ENCODE data around the gene SLC27A3.

The SLC27A3 gene

GRCh38 chr1:153768316-153769181, 6.7 kb upstream of the SLC27A3 start:
- peaks cover 72% of the 10 kb centered on the region for H3K36me3 ChIP-seq (ENCODE audit: control insufficient read depth, low read length)

DNA sequence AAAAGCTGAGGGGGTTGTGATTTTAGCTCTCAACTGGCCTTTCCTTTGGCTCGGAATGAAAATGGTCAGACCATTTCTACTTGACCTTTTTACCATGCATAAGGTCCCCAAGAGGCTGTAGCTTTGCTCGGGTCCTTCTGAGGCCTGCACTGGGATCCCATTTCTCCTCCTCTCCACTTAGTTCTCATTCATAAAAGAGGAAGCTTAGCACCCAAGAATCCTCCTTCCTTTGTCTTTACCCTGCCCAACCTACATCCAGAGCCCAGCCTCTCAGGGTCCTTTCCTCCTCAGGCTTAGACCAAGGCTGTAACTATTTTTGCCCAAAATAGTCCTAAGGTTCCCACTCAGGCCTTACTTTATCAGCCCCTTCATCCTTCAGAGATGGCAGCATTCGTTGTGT, 6.0 kb upstream of the SLC27A3 start:
- H3K9me3 ChIP-seq (ENCODE audit: control insufficient read depth, insufficient read depth, low read length), result no peaks in the 10 kb centered on the region
- no peak overlapping the region for H3K27ac ChIP-seq (ENCODE audit: low read depth, low read length)
- H4K20me1 ChIP-seq (ENCODE audit: control insufficient read depth, insufficient read depth, low read depth, low read length), result no peaks in the 10 kb centered on the region
- H3K9me2 ChIP-seq (replicated peaks; ENCODE audit: control insufficient read depth, low read length), result no peaks in the 10 kb centered on the region
- no peak overlapping the region for H3K4me2 ChIP-seq (ENCODE audit: low read length)
- no peak overlapping the region for H3K4me3 ChIP-seq (ENCODE audit: low read length)
- no peaks in the 10 kb centered on the region for H3K27me3 ChIP-seq (ENCODE audit: control insufficient read depth, low read length)
- H3K79me2 ChIP-seq (ENCODE audit: control insufficient read depth, low read length), result no peaks in the 10 kb centered on the region
- TF ChIP-seq CTCF (IDR thresholded peaks at IDR 0.05; ENCODE audit: low read depth, low read length, poor library complexity, severe bottlenecking) (no peak), EZH2phosphoT487 (IDR thresholded peaks at IDR 0.05; ENCODE audit: borderline replicate concordance, low read length) (no peak)
- H3K36me3 ChIP-seq (ENCODE audit: control insufficient read depth, low read length), result peaks cover 70% of the 10 kb centered on the region
- peaks cover 21% of the 10 kb centered on the region for H3K4me1 ChIP-seq (ENCODE audit: control insufficient read depth, low read length)
- peaks cover 9% of the 10 kb centered on the region for H3F3A ChIP-seq (ENCODE audit: control insufficient read depth, insufficient read depth)

More at GRCh38 chr1:153768316-153769181, 6.7 kb upstream of the SLC27A3 start:
- Histone ChIP-seq H3K79me2 (ENCODE audit: control insufficient read depth, low read length) (no peaks in the 10 kb centered on the region), H3K27me3 (ENCODE audit: control insufficient read depth, low read length) (no peaks in the 10 kb centered on the region), H4K20me1 (ENCODE audit: control insufficient read depth, insufficient read depth, low read depth, low read length) (no peaks in the 10 kb centered on the region), H3K9me2 (replicated peaks; ENCODE audit: control insufficient read depth, low read length) (no peaks in the 10 kb centered on the region), H3K27ac (ENCODE audit: low read depth, low read length) (no peak overlapping the region), H3K9me3 (ENCODE audit: control insufficient read depth, insufficient read depth, low read length) (no peaks in the 10 kb centered on the region), H3K4me3 (ENCODE audit: low read length) (no peak overlapping the region), H3F3A (ENCODE audit: control insufficient read depth, insufficient read depth) (peaks cover 3% of the 10 kb centered on the region; the same call in 1 of the 2 replicates), H3K4me2 (ENCODE audit: low read length) (no peak overlapping the region), H3K4me1 (ENCODE audit: control insufficient read depth, low read length) (peaks cover 21% of the 10 kb centered on the region)
- no peak for TF ChIP-seq EZH2phosphoT487 (IDR thresholded peaks at IDR 0.05; ENCODE audit: borderline replicate concordance, low read length)
- no peak for TF ChIP-seq CTCF (IDR thresholded peaks at IDR 0.05; ENCODE audit: low read depth, low read length, poor library complexity, severe bottlenecking)

DNA sequence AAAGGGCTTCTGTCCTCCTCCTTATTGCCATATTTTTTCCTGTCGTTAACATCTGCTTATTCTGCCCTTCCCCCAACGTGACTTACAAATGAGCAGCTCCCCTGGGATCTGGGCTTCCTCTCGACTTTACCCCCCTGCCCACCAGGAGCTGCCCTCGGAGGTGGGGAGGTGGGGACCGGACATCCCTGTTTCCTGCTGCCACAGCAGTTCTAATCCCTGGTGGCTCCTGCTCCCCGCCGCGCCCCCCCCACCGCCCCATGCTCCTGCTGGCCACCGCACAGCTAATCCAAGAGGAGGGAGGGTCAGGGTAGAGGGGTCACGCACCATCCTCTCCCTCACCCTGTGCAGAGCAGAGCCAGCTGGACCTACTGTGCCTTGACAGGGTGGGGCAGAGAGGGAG, 4.4 kb upstream of the SLC27A3 start:
- no peaks in the 10 kb centered on the region for H3K9me3 ChIP-seq (ENCODE audit: control insufficient read depth, insufficient read depth, low read length)
- no peaks in the 10 kb centered on the region for H3K9me2 ChIP-seq (replicated peaks; ENCODE audit: control insufficient read depth, low read length)
- no peaks in the 10 kb centered on the region for H3K79me2 ChIP-seq (ENCODE audit: control insufficient read depth, low read length)
- H3K4me2 ChIP-seq (ENCODE audit: low read length), result 0 out of 2 replicates have a peak overlapping the region, but pooled peaks have one; percentile 12
- no peaks in the 10 kb centered on the region for H3K27me3 ChIP-seq (ENCODE audit: control insufficient read depth, low read length)
- no peak overlapping the region for H3K4me3 ChIP-seq (ENCODE audit: low read length)
- H3K27ac ChIP-seq (ENCODE audit: low read depth, low read length), result no peak overlapping the region
- H3K36me3 ChIP-seq (ENCODE audit: control insufficient read depth, low read length), result peaks cover 63% of the 10 kb centered on the region
- no peaks in the 10 kb centered on the region for H4K20me1 ChIP-seq (ENCODE audit: control insufficient read depth, insufficient read depth, low read depth, low read length)
- peaks cover 28% of the 10 kb centered on the region for H3K4me1 ChIP-seq (ENCODE audit: control insufficient read depth, low read length)
- TF ChIP-seq CTCF (IDR thresholded peaks at IDR 0.05; ENCODE audit: low read depth, low read length, poor library complexity, severe bottlenecking) (no peak), EZH2phosphoT487 (IDR thresholded peaks at IDR 0.05; ENCODE audit: borderline replicate concordance, low read length) (no peak)
- peaks cover 15% of the 10 kb centered on the region for H3F3A ChIP-seq (ENCODE audit: control insufficient read depth, insufficient read depth)
